Prostate gland (tissue), 2 donors: ENCODE results near the gene PROM2.
"Not testable (repeated sequence)": the region's sequence is repeated elsewhere in the genome, so short reads cannot be mapped to it uniquely, and the experiment has no call there.

Experiments used
- POLR2A ChIP-seq: fragments of 450-650 bp; IDR thresholded peaks from one replicate; pipeline ENCODE4 v1.6.1; 2016; ENCODE audit warnings: antibody characterized with exemption, mild to moderate bottlenecking
- TF ChIP-seq, protein P1 (sequence below), 4 experiments: fragments of 200-600 bp in 2 of 4; fragments of 450-650 bp in 2 of 4; sonication (generic) in 2 of 4; IDR thresholded peaks; 1 replicate in 3 of 4; 2 replicates in 1 of 4; pipeline ENCODE4 v1.5.1; 2016 to 2019; ENCODE audit warnings: antibody characterized with exemption in 4 of 4, mild to moderate bottlenecking in 2 of 4, moderate library complexity in 2 of 4

DNA sequence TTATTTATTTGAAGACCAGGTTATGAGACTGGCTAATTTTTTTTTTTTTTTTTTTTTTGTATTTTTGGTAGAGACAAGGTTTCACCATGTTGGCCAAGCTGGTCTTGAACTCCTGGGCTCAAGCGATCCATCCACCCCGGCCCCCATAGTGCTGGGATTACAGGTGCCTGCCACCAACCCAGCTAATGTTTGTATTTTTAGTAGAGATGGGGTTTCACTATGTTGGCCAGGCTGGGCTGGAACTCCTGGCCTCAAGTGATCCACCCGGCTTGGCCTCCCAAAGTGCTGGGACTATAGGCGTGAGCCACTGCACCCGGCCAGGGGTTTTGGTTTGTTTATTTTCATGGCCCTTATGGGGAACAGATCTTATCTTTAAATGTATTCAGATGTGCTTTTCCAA, 4.5 kb upstream of the PROM2 start:
- TF ChIP-seq, protein P1, sequence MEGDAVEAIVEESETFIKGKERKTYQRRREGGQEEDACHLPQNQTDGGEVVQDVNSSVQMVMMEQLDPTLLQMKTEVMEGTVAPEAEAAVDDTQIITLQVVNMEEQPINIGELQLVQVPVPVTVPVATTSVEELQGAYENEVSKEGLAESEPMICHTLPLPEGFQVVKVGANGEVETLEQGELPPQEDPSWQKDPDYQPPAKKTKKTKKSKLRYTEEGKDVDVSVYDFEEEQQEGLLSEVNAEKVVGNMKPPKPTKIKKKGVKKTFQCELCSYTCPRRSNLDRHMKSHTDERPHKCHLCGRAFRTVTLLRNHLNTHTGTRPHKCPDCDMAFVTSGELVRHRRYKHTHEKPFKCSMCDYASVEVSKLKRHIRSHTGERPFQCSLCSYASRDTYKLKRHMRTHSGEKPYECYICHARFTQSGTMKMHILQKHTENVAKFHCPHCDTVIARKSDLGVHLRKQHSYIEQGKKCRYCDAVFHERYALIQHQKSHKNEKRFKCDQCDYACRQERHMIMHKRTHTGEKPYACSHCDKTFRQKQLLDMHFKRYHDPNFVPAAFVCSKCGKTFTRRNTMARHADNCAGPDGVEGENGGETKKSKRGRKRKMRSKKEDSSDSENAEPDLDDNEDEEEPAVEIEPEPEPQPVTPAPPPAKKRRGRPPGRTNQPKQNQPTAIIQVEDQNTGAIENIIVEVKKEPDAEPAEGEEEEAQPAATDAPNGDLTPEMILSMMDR (IDR thresholded peaks at IDR 0.05) = not testable (repeated sequence)
- not testable (repeated sequence) for TF ChIP-seq POLR2A
